GM12878 (cell line): ENCODE data around the gene PLTP.

Experiments used
- CBX5 ChIP-seq: sonication (generic); IDR thresholded peaks from 2 replicates; pipeline ENCODE4 v1.6.1; 2016; ENCODE audit warnings: low read depth, moderate library complexity, mild to moderate bottlenecking, inconsistent platforms
- CHD2 ChIP-seq: IDR thresholded peaks from 2 replicates; pipeline ENCODE4 v1.6.1; 2011; ENCODE audit warnings: low read depth, low read length, improper control_type of control experiment, borderline replicate concordance
- GABPA ChIP-seq: IDR thresholded peaks from 2 replicates; pipeline ENCODE4 v1.6.1; 2014; ENCODE audit warnings: antibody characterized with exemption, low read depth, mild to moderate bottlenecking, inconsistent platforms
- JUNB ChIP-seq: IDR thresholded peaks from 2 replicates; pipeline ENCODE4 v1.6.1; 2016; ENCODE audit warnings: antibody characterized with exemption, mild to moderate bottlenecking
- ZZZ3 ChIP-seq: IDR thresholded peaks from 2 replicates; pipeline ENCODE4 v1.6.1; 2011; ENCODE audit warnings: low read depth; ENCODE audit not compliant: control insufficient read depth, insufficient read length
- TF ChIP-seq, protein P1 (sequence below), 3 experiments: IDR thresholded peaks in 2 of 3; conservative IDR thresholded peaks in 1 of 3; 2 replicates each; pipeline ENCODE4 v1.5.1; 2011; ENCODE audit warnings: low read depth in 3 of 3, low read length in 3 of 3, mild to moderate bottlenecking in 3 of 3, control low read depth in 2 of 3, moderate library complexity in 2 of 3, inconsistent platforms in 1 of 3, mixed read lengths in 1 of 3; ENCODE audit not compliant: control insufficient read depth in 2 of 3, insufficient read depth in 1 of 3; ENCODE audit errors: extremely low read depth in 1 of 3
- TF ChIP-seq, protein P2 (sequence below): IDR thresholded peaks from 2 replicates; pipeline ENCODE4 v1.6.1; 2012; ENCODE audit warnings: low read depth, low read length, improper control_type of control experiment
- TF ChIP-seq, protein P3 (sequence below): IDR thresholded peaks from 2 replicates; pipeline ENCODE4 v1.6.1; 2011; ENCODE audit warnings: low read depth, low read length, improper control_type of control experiment, borderline replicate concordance

DNA sequence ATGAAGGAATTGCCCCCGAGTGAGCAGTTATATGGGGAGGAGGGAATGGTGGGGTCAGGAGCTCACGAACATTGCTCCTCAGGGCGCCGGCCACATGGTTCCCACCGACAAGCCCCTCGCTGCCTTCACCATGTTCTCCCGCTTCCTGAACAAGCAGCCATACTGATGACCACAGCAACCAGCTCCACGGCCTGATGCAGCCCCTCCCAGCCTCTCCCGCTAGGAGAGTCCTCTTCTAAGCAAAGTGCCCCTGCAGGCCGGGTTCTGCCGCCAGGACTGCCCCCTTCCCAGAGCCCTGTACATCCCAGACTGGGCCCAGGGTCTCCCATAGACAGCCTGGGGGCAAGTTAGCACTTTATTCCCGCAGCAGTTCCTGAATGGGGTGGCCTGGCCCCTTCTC, 13.7 kb downstream of the PLTP start:
- TF ChIP-seq, protein P1, sequence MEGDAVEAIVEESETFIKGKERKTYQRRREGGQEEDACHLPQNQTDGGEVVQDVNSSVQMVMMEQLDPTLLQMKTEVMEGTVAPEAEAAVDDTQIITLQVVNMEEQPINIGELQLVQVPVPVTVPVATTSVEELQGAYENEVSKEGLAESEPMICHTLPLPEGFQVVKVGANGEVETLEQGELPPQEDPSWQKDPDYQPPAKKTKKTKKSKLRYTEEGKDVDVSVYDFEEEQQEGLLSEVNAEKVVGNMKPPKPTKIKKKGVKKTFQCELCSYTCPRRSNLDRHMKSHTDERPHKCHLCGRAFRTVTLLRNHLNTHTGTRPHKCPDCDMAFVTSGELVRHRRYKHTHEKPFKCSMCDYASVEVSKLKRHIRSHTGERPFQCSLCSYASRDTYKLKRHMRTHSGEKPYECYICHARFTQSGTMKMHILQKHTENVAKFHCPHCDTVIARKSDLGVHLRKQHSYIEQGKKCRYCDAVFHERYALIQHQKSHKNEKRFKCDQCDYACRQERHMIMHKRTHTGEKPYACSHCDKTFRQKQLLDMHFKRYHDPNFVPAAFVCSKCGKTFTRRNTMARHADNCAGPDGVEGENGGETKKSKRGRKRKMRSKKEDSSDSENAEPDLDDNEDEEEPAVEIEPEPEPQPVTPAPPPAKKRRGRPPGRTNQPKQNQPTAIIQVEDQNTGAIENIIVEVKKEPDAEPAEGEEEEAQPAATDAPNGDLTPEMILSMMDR (IDR thresholded peaks at IDR 0.05 in 2 of 3, conservative IDR thresholded peaks at IDR 0.05 in 1 of 3; ENCODE audit: control insufficient read depth in 2 of 3, extremely low read depth in 1 of 3, insufficient read depth in 1 of 3, low read depth in 3 of 3, low read length in 3 of 3), result no peak
- TF ChIP-seq CHD2 (no peak), ZZZ3 (no peak), CBX5 (no peak), JUNB (no peak), GABPA (no peak)
- TF ChIP-seq, protein P2, sequence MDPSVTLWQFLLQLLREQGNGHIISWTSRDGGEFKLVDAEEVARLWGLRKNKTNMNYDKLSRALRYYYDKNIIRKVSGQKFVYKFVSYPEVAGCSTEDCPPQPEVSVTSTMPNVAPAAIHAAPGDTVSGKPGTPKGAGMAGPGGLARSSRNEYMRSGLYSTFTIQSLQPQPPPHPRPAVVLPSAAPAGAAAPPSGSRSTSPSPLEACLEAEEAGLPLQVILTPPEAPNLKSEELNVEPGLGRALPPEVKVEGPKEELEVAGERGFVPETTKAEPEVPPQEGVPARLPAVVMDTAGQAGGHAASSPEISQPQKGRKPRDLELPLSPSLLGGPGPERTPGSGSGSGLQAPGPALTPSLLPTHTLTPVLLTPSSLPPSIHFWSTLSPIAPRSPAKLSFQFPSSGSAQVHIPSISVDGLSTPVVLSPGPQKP, result no peak
- TF ChIP-seq, protein P3, sequence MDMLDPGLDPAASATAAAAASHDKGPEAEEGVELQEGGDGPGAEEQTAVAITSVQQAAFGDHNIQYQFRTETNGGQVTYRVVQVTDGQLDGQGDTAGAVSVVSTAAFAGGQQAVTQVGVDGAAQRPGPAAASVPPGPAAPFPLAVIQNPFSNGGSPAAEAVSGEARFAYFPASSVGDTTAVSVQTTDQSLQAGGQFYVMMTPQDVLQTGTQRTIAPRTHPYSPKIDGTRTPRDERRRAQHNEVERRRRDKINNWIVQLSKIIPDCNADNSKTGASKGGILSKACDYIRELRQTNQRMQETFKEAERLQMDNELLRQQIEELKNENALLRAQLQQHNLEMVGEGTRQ, result no peak
